Measurements from ENCODE around the gene MDH1.

DNA sequence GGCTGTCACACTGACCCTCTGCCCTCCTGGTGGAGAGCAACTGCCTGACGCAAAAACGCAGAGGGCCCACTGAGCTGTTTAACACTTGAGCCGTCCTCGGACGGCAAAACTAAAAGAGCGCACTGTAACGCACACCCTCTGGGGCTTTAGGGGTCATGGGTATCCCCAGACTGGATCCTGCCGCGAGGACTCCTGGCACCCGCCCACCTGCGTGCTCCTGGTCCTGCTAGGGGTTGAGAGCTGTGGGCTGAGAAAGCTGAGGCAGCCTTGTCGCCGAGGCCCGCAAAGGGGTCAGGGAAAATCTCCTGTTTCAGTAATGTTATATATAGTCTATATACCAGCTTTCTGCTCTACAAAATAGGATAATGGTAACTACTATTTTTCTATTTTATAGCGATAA lies 39.1 kb downstream of the MDH1 start:
- no peak for TF ChIP-seq EZH2 (IDR thresholded peaks at IDR 0.05; ENCODE audit: insufficient read depth, poor library complexity, severe bottlenecking)
- no peak for TF ChIP-seq EZH2phosphoT487 (IDR thresholded peaks at IDR 0.05; ENCODE audit: insufficient read depth, low read depth)
